Activated CD4-positive, alpha-beta T cell treated with anti-CD3 and anti-CD28 coated beads for 4 hours (primary cell): ENCODE measurements around the gene CORT.
A peak's percentile ranks its signal among the peaks of the same experiment; 100 is the strongest.
"Not testable (repeated sequence)": the region's sequence is repeated elsewhere in the genome, so short reads cannot be mapped to it uniquely, and the experiment has no call there.

ENCODE experiments used
- DNase-seq, 2 donors: peaks; one replicate each; pipeline ENCODE4 v3.0.0-alpha.2; 2020

CORT gene

DNA sequence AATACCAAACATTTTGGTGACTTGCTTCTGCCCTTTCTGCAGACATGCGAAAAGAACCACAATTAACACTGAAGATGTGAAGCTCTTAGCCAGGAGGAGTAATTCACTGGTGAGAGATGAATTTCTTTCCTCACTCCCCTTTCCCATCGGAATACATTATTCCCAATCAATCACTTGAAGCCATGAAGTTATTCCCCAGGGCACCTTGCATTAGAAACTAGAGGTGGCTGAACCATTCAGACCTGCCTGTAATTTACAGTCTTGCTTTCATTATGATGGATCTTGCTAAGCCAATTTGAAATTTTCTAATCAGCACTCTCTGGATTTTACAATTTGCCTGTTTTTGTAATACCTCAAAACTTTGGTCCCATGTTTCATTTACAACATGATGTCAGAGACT lies 9.5 kb upstream of the CORT start:
- DNase-seq, result no peak

DNA sequence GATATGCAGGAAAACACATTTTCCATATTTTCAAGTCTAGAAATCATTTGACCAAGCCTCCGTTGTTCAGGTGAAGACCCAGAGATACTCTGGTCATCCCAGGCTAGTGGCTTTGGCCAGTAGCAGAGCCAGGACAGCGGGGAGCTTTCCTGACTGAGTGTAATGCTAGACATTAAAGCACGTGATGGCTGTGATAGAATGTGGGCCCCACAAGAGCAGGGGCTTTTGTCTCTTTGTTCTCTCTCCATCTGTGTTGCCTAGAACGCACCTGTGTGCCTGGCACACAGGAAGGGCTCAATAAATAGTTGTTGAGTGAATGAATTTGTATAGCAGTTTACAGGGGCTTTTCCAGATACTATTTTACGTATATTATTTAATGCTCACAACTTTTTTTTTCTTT lies 9.0 kb upstream of the CORT start:
- no peak for DNase-seq

DNA sequence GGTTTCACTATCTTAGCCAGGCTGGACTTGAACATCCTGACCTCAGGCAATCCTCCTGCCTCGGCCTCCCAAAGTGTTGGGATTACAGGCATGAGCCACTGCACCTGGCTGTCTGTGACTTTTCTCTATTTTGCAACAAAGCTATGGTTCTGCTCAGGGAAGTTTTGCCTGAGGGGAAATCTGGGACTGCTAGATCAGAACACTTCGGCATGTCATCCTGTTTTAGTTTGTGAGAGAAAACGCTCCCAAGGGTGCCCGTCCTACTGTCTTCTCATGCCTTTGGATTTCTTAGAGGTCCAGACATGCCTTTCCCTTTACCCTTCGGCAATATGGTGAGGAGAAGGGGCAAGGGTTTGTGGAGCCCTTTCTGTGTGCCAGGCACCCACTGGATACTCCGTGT lies 5.6 kb upstream of the CORT start:
- no peak for DNase-seq

DNA sequence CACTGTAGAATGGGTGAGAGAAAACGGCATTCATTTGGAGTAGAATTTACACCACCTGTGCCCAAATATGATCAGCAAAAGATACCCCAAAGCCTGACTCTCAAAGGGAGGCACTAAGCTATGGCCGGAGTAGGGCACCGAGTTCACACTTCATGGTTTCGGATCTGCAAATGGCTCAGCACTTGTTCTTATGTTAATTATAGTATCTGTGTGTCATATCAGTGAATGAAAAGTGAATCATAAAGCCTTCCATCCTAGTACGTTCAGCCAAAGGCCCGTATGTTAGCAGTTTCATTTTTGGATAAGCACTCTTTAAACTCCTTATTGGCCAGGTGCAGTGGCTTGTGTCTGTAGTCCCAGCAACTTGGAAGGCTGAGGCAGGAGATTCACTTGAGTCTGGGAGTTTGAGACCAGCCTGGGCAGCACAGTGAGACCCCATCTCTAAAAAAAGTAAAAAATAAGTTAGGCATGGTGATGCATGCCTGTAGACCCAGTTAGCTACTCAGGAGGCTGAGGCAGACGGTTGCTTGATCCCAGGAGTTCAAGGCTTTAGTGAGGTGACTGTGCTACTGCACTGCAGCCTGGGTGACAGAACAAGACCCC lies 4.9 kb upstream of the CORT start:
- DNase-seq, result no peak

DNA sequence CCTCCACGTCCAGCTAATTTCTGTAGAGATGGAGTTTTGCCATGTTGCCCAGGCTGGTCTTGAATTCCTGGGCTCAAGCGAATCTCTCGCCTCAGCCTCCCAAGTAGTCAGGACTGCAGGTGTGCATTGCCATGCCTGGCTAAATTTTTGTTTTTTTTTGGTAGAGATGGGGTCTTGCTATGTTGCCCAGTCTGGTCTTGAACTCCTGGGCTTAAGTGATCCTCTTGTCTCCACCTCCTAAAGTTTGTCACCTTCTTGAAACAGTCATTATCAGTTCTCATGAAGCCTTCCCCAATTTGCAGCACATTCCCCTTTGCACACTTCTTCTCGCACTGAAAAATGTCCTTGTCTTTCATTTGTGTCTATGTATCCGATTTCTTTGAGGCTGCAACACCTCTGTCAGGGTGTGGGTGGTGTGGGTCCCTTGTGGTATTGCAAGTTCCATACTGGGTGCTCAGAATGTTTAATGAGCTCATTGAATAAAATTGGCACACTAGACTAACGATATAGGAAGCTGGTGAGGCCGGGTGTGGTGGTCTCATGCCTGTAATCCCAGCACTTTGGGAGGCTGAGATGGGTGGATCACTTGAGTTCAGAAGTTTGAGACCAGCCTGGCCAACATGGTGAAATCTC lies 2.9 kb upstream of the CORT start:
- DNase-seq, result no peak

DNA sequence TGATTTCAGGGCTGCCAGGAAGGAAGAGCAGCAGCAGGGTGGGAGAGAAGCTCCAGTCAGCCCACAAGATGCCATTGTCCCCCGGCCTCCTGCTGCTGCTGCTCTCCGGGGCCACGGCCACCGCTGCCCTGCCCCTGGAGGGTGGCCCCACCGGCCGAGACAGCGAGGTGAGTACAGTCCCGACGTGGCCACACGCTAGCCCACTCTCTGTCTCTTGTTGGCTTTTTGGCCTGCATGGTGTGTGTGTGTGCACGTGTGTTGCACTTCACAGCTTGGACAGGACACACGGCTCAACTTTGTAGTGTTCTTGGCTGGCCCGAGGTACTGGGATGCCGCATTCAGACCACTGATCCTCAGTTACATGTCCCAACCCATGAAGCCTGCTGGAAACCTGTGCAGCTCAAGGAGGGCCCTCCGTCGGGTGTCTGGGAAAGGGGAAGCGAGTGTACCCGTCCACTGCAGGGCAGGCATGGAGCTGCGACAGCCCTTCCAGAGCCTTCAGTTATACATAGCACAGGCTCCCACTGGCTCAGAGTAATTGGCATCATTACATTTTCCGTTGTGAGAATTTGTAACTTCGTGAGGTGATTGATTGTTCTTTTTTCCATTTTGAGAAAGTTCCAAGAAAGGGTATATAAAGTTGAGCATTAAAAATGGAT lies 454 bp downstream of the CORT start:
- no peak for DNase-seq

DNA sequence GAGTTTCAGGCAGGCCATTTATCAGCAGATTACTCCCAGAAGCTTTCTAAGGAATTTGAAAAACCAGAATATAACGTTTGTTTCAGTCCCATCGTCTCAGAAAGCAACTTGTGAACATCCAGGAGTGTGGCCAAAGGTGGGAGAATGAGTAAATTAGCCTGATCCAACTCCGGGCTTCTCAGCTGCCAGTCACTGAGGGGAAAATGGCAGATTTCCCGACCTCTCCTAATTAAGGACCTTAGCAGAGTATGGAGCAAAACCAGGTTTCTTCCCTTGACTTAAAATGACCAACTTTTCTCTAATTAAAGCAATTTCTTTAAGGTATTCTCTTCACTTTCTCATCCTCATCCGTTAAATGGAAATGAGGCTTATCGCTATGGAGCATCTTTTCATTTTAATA lies 1.0 kb downstream of the CORT start:
- no peak for DNase-seq

DNA sequence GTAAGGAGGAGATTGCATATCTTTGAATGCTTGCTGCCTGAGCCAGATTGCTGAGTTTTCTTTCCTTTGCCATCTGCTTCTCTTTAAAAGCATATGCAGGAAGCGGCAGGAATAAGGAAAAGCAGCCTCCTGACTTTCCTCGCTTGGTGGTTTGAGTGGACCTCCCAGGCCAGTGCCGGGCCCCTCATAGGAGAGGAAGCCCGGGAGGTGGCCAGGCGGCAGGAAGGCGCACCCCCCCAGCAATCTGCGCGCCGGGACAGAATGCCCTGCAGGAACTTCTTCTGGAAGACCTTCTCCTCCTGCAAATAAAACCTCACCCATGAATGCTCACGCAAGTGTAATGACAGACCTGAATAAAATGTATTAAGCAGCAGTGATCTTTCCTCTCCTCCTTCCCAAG lies 1.5 kb downstream of the CORT start:
- DNase-seq, result no peak

DNA sequence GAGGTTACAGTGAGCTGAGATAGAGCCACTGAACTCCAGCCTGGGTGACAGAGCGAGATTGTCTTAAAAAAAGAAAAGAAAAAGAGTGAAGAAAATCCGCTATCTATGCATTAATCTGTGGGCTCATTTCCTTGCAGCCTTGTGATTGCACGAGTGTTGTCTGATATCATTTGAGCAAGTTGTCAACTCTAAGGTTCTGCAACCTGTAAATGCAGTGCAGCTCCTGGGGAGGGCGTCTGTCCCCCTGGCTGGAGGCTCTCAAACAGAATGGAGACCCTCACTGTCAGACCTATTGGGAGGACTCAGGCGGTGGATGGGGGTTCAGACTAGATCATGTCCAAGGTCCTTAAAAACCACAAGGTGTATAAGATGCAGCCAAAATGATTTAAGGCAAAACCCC lies 6.2 kb downstream of the CORT start:
- DNase-seq, result no peak

DNA sequence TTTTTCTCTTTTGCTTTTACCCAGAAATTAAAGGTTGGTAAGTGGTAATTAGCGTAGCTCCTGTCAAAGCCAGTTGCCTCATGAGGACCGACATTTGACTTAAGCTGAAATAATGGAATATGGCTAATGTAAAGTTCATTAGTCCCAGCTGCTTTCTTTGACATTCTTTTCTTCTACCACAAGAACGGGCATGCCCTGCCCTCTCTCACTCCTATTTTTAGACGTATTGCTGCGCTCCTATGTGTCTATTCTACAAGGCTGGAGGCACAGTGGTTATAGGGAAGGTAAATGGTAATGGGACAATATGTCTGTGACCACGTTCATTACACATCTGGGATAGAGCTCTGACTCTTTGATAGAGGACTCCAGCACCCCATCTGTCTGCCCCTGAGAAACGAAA lies 6.8 kb downstream of the CORT start:
- no peak for DNase-seq

DNA sequence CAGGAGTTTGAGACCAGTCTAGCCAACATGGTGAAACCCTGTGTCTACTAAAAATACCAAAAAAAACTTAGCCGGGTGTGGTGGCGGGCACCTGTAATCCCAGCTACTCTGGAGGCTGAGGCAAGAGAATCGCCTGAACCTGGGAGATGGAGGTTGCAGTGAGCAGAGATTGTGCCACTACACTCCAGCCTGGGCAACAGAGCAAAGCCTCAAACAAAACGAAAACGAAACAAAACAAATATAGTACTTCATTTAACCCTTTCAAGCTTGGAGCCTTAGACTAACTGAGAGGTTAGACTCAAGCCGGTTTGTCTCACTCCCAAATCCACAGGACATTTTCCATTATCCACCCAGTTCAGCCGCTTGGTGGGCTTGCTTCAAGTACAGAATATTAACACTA lies 7.6 kb downstream of the CORT start:
- DNase-seq, result not testable (repeated sequence)

DNA sequence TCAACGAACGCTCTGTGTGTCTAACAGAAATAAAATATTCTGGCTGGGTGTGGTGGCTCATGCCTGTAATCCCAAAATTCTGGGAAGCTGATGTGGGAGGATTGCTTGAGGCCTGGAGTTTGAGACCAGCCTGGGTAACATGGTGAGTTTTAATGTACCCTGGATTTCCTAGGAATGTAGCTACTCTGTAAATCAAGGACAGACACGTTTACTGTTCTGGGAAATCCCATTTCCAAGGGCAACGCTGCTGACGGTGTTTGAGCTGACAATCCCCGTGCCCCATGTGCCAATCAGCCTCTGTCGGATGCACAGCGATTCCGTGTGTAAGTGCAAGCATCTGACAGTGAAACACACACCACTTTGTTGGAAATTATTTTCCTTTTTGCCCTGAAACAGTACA lies 8.0 kb downstream of the CORT start:
- no peak for DNase-seq

DNA sequence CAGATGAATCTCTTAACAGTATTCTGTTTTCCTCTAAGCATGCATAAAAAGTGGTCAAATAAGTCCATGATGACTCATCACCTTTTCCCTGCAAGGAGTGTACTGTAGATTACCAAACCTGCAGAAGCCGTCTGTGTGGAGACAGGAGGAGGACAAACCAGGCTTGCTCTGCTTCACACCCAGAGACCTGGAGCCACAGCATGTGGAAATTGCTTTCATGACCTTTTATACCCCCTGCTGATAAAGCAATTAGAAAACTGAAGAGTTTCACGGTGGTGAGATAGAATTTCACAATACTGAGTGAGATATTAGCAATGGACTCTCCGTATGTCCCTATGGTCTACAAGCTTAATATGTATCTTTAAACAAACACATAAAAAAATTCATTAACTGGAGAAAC lies 9.4 kb downstream of the CORT start:
- no peak for DNase-seq

DNA sequence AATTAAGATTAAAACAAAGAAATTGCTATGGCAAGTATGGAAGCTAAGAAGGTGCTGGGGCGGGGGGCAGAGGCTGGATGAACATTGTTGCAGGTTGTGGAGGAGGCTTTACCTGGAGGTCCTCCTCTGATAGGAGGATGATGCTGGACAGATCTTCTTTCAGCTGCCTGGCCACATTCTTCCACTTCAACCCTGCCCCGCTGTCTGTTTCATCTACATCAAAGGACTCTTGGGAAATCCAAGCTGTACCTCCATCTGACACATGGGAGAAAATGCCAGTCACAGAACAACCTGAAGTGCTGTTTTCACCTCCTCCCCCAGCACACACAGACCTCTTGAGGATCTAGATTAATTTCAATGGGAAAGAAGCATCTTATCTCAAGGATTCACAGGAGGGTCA lies 17.2 kb downstream of the CORT start:
- no peak for DNase-seq

DNA sequence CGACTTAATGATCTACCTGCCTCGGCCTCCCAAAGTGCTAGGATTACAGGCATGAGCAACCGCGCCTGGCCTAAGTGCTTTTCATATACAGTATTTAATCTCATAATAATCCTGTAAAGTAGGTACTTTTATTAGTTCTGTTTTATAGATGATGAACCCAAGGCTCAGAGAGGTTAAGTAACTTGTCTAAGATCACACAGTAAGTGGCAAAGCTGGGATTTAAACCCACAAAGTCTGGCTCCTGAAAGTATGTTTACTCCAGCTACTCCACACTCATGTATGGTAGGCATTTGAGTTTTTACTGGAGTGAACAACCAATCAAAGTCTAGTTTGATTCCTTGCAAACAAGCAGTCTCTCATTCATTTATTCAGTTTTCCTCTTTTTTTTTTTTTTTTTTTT lies 20.2 kb downstream of the CORT start:
- DNase-seq, result no peak

DNA sequence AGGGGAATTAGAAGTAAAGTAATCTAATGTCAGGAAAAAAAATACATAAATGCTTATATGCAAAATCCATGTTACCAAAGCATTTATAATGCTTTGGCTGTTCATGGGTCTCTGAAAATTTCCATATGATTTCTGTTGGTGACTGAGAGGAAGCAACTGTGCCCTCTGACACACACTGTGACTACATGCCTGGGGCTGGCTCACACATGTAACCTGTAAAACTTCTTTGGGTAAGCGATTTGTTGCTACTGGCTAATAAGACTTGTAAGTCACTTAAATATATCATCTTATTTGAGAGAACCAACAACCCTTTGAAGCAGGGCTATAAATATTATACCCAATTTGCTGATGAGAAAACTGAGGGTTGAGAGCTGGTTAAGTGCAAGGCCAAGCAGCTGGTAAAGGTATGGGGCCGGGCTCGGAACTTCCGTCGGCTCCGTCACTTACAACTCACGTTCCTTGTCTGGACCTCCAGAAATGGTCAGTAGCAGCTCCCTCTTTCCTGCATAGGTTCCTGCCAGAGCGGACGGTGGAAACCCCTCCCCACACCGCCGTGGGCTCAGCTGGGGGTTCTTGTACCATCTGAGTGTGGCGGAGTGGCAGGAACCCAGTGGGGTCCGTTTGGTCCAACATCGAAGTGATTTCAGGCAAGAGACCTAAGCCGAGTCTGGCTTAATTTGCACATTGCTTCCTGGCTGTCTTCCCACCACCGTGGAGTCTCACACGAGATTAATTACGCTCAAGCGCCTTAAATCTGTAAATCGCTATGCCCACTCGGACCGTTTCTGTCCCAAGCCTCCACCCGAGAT lies 21.8 kb downstream of the CORT start:
- no peak for DNase-seq

DNA sequence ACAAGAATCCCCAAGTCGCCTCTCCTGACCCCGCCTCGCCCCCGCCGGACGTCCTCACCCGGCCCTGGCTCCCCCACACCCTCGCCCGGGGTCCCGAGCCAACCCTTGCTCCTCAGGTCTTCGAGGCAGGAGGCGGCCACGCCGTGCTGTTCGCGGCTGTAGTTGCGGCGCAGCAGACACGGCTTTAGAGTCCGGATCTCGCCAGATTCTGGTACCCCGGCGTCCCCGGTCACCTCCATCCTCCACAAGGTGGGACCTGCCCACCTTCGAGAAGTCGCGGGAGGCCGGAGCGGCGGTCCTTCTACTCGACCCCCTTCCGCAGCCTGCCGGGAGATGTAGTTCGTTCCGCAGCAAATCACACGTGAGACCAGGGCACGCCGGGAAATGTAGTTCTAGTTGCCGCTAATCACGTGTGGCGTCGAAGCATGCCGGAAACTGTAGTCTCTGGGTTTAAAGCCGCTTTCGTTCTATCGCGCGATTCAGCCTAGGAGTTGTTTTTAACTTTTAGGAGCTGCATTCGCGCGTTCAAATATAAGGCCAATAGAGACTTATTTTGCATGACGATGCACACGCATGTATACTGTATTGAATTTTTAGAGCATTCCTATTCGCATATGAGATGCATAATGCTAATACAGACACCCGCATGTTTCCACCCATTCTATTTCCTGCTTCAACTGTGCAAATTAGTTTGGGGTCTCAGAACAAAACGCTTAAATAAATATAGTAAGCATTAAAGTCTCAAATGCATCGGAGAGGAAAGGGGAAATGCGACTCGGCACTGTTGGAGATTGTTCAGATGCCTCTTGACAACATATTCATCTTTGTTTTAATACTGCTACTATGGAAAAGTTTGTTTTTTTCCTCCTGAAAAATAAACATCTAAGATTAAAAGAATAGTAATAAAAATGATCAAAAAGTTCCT lies 22.7 kb downstream of the CORT start, which contains the start of gene DFFA:
TSS of gene DFFA (minus strand) at position 310 of the 925 bp plus-strand sequence. CDS start at position 239, 71 bp downstream.
- peak; percentile 88 to 89 for DNase-seq

DNA sequence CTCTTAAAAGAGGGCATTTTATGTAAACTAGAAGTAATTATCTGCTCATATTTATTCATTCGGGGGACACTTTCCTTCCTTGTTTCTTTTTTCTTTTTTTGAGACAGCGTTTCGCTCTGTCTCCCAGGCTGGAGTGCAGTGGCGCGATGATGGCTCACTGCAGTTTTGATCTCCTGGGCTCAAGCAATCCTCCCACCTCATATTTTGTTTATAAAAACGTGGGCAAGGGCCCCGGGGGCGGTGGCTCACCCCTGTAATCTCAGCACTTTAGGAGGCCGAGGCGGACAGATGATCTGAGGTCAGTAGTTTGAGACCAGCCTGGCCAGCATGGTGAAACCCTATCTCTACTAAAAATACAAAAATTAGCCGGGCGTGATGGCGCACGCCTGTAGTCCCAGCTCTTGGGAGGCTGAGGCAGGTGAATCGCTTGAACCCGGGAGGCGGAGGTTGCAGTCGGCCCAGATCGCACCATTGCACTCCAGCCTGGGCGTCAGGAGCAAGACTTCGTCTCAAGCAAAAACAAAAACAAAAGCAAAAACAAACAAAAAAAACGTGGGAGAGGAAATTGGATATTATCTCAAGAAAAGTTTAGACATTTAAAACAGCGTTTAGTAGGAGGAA lies 23.4 kb downstream of the CORT start:
- no peak for DNase-seq

DNA sequence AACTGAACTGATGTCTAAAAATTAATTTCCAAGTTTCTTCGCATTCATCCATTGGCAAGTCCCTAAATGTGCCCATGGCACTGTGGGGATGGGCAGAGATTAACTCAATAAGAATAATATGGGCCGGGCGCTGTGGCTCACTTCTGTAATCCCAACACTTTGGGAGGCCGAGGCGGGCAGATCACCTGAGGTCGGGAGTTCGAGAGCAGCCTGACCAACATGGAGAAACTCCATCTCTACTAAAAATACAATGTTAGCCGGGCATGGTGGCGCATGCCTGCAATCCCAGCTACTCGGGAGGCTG lies 24.4 kb downstream of the CORT start:
- DNase-seq, result not testable (repeated sequence)

DNA sequence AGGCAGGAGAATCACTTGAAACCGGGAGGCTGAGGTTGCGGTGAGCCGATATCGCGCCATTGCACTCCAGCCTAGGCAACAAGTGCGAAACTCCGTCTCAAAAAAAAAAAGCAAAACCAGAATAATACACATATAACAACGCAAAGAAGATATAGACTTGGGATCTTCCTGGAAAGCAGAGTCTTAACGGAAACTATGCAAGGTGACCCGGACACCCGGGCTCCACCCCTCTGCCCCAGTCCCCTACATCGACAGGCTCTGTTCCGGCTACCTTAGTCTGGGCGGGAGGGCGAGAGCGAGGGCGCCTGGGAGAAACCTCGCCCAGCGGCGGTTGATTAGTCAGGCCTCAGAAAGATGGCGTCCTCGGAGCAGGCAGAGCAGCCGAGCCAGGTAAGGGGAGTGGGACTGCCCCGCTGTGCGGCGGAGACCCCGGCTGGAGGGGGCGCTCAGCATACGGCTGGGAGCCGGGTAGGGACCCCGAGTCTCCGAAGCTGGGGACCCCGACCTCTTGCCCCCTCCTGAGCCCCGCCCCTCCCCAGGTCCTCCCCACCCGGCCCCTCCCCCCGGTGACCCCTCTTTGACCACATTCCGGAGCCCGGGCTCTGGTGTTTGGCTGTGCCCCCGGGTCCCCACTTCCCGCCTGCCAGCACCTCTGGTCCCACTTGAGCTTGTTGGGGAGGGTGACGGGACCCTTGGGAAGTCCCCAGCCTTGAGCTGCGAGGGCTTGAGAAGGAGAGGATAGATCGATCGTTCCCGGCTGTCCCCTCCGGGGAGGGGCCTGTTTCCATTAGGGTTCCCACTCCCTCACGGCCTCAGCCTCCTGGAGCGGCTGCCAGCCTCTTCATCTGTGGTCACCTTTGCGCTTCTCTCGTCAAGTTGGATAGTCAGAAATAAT lies 25.0 kb downstream of the CORT start, which contains the start of gene PEX14:
TSS of gene PEX14 (plus strand) at position 338 of the 895 bp plus-strand sequence. CDS start at position 355, 17 bp downstream.
- peak; percentile 79 to 82 for DNase-seq

DNA sequence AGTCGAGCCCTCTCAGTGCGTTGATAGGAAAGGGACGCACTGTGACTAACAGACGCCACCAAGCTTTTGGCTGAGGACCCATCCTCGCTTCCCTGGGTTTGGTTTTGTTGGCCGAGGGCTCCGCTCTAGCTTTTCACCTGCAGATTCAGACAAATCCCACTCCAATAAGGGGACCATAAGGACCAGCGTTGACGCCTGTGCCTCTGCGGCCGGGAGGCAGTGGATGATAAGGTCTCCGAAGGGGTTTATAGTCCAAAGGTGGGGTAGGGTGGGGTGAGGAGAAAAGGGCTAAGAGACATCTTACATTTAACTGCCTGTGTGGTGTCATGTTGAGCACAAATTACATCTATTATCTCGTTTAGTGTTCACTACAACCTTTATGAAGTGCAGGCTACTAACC lies 25.7 kb downstream of the CORT start:
- no peak for DNase-seq
